Astrocyte of the hippocampus (primary cell): ENCODE results near the gene PROSER3.
A peak's percentile ranks its signal among the peaks of the same experiment; 100 is the strongest.
"Not testable (repeated sequence)": the region's sequence is repeated elsewhere in the genome, so short reads cannot be mapped to it uniquely, and the experiment has no call there.

Source experiments
- DNase-seq: peaks from one replicate; pipeline ENCODE4 v3.0.0; 2011; ENCODE audit warnings: low read depth, low spot score

The PROSER3 gene

DNA sequence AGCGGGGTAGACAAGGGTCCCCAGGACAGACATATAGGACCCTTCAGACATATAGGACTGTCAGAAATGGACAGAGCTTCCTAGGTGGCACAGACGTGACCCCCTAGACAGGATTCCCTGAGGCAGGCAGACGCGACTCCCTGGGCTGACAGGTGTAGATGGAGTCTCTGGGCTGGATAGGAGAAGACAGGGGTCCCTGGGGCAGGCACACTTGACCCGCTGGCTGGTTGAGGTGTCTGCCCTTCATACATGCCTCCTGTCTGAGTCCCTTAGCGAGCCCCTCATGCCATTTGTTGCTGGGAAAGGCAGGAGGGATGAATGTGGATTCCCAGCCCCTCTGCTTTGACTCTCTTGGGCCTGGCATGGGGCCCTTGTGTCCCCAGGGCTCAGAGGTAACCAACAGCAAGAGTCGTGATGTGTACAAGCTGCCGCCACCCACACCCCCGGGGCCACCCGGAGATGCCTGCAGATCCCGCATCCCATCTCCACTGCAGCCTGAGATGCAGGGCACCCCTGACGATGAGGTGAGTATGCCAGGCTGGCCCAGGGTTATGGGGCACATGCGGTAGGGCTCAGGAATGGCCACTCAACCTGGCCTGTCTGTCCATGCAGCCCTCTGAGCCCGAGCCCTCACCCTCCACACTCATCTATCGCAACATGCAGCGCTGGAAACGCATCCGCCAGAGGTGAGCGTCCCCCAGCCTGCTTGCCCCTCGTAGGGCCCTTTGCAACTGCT is 4.2 kb upstream of the PROSER3 start:
- no peak for DNase-seq

GRCh38 chr19:35754370-35755130 is 3.4 kb upstream of the PROSER3 start:
- no peak for DNase-seq

DNA sequence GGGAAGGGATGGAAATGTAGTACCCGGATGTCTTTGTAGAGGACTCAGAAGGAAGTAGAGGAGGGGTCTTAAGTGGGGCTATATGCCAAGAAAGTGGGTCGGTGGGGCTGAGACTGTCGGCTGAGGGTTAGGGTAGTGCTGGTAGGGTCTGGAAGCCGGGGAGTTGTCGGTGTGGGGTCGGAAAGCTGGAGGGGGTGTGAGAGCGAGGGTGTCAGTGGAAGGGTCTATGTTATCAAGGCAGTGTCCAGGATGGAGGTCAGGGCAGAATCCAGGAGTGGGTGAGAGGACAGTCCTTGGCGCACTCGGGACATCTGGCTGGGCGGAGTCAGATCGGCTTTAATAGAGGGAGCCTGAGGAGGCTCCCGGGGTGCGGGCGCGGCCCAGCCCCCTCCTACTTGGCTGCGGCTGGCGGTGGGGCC is 2.8 kb upstream of the PROSER3 start:
- DNase-seq, result no peak

DNA sequence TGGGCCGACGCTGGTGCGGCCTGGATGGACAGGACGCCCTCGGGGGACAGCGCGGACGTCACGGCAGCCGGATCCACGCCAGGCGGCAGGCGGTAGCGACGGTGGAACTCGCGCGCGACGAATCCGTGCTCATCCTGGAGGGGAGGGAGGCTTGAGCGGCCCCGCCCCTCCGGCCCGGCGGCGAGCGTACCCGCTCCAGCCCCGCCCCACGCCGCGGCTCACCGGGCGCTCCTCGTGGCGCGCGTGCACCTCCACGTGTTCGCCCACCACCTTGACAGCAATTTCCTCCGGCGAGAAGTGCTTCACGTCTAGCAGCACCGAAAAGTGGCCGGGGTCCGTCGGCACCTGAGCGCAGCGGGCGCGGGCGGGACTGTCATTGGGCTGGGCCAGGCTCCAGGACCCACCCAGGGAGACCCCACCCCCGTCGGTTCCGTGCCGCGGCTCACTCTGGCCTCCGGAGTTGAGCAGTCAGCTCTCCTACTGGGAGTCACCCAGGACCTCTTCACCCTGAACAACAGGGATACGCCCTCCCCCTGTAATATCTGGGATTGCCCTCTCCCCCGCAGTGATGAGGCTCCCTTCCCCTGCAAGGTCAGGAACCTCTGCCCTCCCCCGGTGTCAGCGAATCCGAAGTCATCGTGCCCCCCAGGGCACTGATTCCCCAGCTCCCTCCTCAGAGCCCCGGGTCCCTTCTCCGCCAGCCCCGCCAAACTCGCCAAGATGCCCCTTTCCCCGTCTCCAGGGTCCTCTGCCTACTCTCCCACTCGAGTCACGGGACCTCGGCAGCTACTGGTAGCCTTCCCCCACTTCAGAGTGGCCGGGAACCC is 2.2 kb upstream of the PROSER3 start:
- peak; percentile 30 for DNase-seq

- peak; percentile 81 for DNase-seq
These were observed 1.4 kb upstream of the PROSER3 start, which contains the start of gene HSPB6 for GRCh38 chr19:35756377-35757230. TSS of gene HSPB6 (minus strand) at chr19:35757029. CDS start at chr19:35757008, 21 bp downstream.

DNA sequence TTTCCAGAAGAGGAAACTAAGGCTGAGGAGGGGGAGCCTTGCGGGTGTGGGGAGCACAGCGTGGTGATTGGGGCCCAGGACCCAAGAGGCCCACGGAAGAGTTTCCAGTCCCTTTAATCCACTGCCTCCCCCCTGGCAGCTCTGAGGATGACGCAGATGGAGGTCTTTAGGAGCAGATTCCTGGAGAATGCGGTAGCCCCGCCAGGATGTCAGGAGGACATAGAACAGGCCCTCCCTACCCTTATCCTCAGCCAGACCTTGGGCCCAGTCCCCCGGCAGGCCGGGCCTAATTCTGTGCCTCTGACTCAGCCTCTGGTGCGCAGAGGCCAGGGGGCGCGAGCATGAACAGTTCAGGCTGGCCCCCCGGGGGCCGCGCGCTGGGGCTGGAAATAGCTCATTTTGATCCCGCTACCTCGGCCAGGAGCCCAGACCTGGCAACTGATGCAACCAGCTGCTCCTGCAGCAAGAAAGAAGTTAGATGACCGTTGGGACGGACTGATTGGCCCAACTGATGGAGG is 686 bp upstream of the PROSER3 start:
- DNase-seq, result peak; percentile 92

GRCh38 chr19:35759697-35760096 is 1.7 kb downstream of the PROSER3 start:
- DNase-seq, result no peak

GRCh38 chr19:35760711-35761349 is 2.9 kb downstream of the PROSER3 start:
- DNase-seq, result no peak

GRCh38 chr19:35764432-35765315 is 6.7 kb downstream of the PROSER3 start:
- no peak for DNase-seq

DNA sequence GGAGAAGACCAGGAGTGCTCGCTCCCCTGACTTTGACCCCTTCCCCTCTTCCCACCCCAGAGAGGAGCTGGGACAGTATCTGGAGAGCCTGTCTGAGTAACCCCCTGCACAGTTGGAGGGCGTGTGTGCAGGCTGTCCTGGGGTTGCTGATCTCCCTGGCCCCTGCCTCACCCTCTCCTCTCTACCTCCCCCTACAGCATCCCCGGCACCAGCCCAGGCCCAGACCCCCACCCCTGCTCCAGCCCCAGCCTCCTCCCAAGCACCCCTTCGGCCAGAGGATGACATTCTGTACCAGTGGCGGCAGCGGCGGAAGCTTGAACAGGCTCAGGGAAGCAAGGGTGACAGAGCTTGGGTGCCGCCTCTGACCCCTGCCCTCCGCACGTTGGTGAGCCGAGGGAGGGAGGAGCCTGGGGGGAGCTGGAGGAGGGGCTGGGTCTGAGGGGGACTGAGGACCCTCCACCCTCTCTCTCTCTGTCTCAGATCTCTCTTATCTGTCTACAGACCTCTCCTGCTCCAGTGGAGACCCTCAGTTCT is 8.7 kb downstream of the PROSER3 start:
- DNase-seq, result no peak

GRCh38 chr19:35767288-35768081 is 9.5 kb downstream of the PROSER3 start:
- DNase-seq, result peak; percentile 27

GRCh38 chr19:35768082-35768421 is 10.1 kb downstream of the PROSER3 start:
- no peak for DNase-seq

DNA sequence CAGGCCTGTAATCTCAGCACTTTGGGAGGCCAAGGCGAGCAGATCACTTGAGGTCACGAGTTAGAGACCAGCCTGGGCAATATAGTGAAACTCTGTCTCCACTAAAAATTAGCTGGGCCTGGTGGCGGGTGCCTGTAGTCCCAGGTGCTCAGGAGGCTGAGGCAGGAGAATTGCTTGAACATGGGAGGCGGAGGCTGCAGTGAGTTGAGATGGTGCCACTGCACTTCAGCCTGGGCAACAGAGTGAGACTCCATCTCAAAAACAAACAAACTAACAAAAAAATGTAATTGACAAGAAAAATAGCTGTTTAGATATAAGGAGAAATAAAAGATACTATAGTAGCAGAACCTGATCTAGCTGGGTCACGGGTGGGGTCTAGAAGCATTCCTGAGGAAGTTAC is 14.4 kb downstream of the PROSER3 start:
- not testable (repeated sequence) for DNase-seq

DNA sequence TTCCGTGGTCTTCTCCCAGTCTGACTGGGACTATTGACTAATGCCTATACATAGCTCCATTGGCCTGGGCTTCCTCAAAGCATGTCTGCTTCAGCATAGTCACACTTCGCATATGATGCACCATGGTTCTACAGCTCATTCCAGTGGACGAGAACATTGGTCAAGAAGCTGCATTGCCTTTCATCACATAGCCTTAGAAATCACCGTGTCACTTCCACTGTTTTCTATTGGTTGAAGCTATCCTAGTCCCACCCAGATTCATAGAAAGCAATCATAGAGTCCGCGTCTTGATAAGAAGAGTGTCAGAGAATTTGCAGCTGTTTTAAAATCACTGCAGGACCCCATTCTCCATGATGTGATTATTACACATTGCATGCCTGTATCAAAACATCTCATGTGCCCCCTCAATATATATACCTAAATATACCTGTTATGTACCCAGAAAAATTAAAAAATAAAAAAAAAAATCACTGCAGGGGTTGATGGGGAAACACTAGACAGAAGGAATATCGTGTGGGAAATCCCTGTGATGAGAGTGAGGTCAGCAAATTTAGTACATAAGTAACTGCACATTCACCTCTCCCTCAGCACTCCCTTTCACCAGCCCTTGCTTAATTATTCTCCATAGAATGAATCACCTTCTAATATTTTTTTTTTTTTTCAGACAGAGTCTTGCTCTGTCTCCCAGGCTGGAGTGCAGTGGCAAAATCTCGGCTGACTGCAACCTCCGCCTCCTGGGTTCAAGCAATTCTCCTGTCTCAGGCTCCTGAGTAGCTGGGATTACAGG is 15.2 kb downstream of the PROSER3 start:
- no peak for DNase-seq

GRCh38 chr19:35774274-35775045 is 16.5 kb downstream of the PROSER3 start:
- no peak for DNase-seq

DNA sequence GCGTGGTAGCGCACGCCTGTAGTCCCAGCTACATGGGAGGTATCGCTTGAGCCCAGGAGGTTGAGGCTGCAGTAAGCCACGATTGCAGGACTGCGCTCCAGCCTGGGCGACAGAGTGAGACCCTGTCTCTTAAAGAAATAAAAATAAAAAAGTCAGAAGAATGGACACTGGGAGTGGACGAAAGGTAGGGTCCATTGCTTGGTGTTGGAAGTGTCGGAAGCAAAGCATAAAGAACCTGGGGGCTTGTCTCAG is 17.0 kb downstream of the PROSER3 start:
- DNase-seq, result no peak
